ACC112 (cell line): ENCODE data around the gene C6orf89.
A peak's percentile ranks its signal among the peaks of the same experiment; 100 is the strongest.

Experiments
- H2AFZ ChIP-seq: fragments of 200-600 bp; sonication (generic); one replicate; pipeline ENCODE4 v1.6.0; 2017; ENCODE audit warnings: antibody characterized with exemption, low read length; ENCODE audit not compliant: unreplicated experiment
- H3K27ac ChIP-seq: fragments of 200-600 bp; sonication (generic); 2 replicates; pipeline ENCODE4 v1.5.1; 2014; ENCODE audit warnings: low read depth, mild to moderate bottlenecking, antibody characterized with exemption, low read length, moderate library complexity
- H3K27me3 ChIP-seq: fragments of 200-600 bp; sonication (generic); 2 replicates; pipeline ENCODE4 v1.6.1; 2014; ENCODE audit warnings: mild to moderate bottlenecking, antibody characterized with exemption, low read length, moderate library complexity, mixed read lengths; ENCODE audit not compliant: insufficient read depth
- H3K36me3 ChIP-seq: fragments of 200-600 bp; sonication (generic); 2 replicates; pipeline ENCODE4 v1.6.1; 2016; ENCODE audit warnings: mild to moderate bottlenecking, antibody characterized with exemption, low read length, moderate library complexity, mixed read lengths; ENCODE audit not compliant: insufficient read depth
- H3K4me1 ChIP-seq: fragments of 200-600 bp; sonication (generic); one replicate; pipeline ENCODE4 v1.6.1; 2016; ENCODE audit warnings: low read length, mixed read lengths; ENCODE audit not compliant: insufficient read depth, unreplicated experiment, control insufficient read depth
- H3K4me3 ChIP-seq: fragments of 200-600 bp; sonication (generic); 2 replicates; pipeline ENCODE4 v1.5.1; 2014; ENCODE audit warnings: mild to moderate bottlenecking, low read depth, low read length
- H3K79me2 ChIP-seq: fragments of 200-600 bp; sonication (generic); one replicate; pipeline ENCODE4 v1.6.0; 2016; ENCODE audit warnings: low read length; ENCODE audit not compliant: control insufficient read depth, unreplicated experiment, insufficient read depth

Gene C6orf89

GRCh38 chr6:36885461-36886401 lies at the start of gene C6orf89:
Gene C6orf89 (plus strand): TSS chr6:36885952. CDS start chr6:36899445, 13,493 bp downstream.
- Histone ChIP-seq H2AFZ (peak within 1 kb of the TSS; percentile 93), H3K4me1 (peaks cover 10% of the 10 kb centered on the region), H3K27ac (peak within 1 kb of the TSS; percentile 55), H3K79me2 (peaks cover 35% of the 10 kb centered on the region), H3K4me3 (peak within 1 kb of the TSS; percentile 94), H3K36me3 (no peaks in the 10 kb centered on the region), H3K27me3 (no peaks in the 10 kb centered on the region)

GRCh38 chr6:36836111-36837021 lies 49.4 kb upstream of the C6orf89 start:
- Histone ChIP-seq H3K27me3 (peaks cover 18% of the 10 kb centered on the region), H3K4me1 (peaks cover 15% of the 10 kb centered on the region)

GRCh38 chr6:36837022-36837339 lies 48.8 kb upstream of the C6orf89 start:
- no peak overlapping the region for H3K27ac ChIP-seq
- H3K4me3 ChIP-seq = no peak overlapping the region
- H3K4me1 ChIP-seq = peaks cover 15% of the 10 kb centered on the region
- peaks cover 18% of the 10 kb centered on the region for H3K27me3 ChIP-seq
- H3K79me2 ChIP-seq = no peaks in the 10 kb centered on the region
- H2AFZ ChIP-seq = no peak overlapping the region
- no peaks in the 10 kb centered on the region for H3K36me3 ChIP-seq

More at GRCh38 chr6:36836111-36837021, 49.4 kb upstream of the C6orf89 start:
- Histone ChIP-seq H2AFZ (no peak overlapping the region), H3K79me2 (no peaks in the 10 kb centered on the region), H3K4me3 (no peak overlapping the region), H3K36me3 (no peaks in the 10 kb centered on the region), H3K27ac (no peak overlapping the region)

GRCh38 chr6:36837686-36838085 lies 48.1 kb upstream of the C6orf89 start:
- Histone ChIP-seq H3K79me2 (no peaks in the 10 kb centered on the region), H3K4me1 (peaks cover 15% of the 10 kb centered on the region), H3K36me3 (no peaks in the 10 kb centered on the region), H3K27me3 (peaks cover 18% of the 10 kb centered on the region), H3K4me3 (no peak overlapping the region), H3K27ac (no peak overlapping the region), H2AFZ (no peak overlapping the region)

GRCh38 chr6:36838896-36839748 lies 46.6 kb upstream of the C6orf89 start, which contains the start of gene CPNE5:
Gene CPNE5 (minus strand): TSS chr6:36839444. CDS start chr6:36839377, 67 bp downstream.
- Histone ChIP-seq H3K27ac (no peak within 1 kb of the TSS), H3K4me3 (peak within 1 kb of the TSS; percentile 74), H2AFZ (peak within 1 kb of the TSS; percentile 45), H3K4me1 (peaks cover 15% of the 10 kb centered on the region), H3K36me3 (no peaks in the 10 kb centered on the region), H3K79me2 (no peaks in the 10 kb centered on the region), H3K27me3 (peaks cover 18% of the 10 kb centered on the region)

- Histone ChIP-seq H3K27ac (no peak overlapping the region), H2AFZ (peak overlapping the region; percentile 45), H3K4me3 (peak overlapping the region; percentile 74), H3K27me3 (peaks cover 18% of the 10 kb centered on the region), H3K79me2 (no peaks in the 10 kb centered on the region), H3K36me3 (no peaks in the 10 kb centered on the region), H3K4me1 (peaks cover 15% of the 10 kb centered on the region)
These were observed 45.9 kb upstream of the C6orf89 start for GRCh38 chr6:36839749-36840431.

- H3K79me2 ChIP-seq = no peaks in the 10 kb centered on the region
- peaks cover 15% of the 10 kb centered on the region for H3K4me1 ChIP-seq
- peak overlapping the region; percentile 45 for H2AFZ ChIP-seq
- no peaks in the 10 kb centered on the region for H3K36me3 ChIP-seq
- H3K27me3 ChIP-seq = peaks cover 18% of the 10 kb centered on the region
- H3K27ac ChIP-seq = no peak overlapping the region
- peak overlapping the region; percentile 74 for H3K4me3 ChIP-seq
These were observed 45.0 kb upstream of the C6orf89 start for GRCh38 chr6:36840432-36841403.

- peaks cover 15% of the 10 kb centered on the region for H3K4me1 ChIP-seq
- no peak overlapping the region for H3K4me3 ChIP-seq
- H3K27me3 ChIP-seq = peaks cover 18% of the 10 kb centered on the region
- no peaks in the 10 kb centered on the region for H3K79me2 ChIP-seq
- no peaks in the 10 kb centered on the region for H3K36me3 ChIP-seq
- no peak overlapping the region for H3K27ac ChIP-seq
- no peak overlapping the region for H2AFZ ChIP-seq
These were observed 44.0 kb upstream of the C6orf89 start for GRCh38 chr6:36841756-36842155.

- Histone ChIP-seq H3K79me2 (no peaks in the 10 kb centered on the region), H3K27me3 (peaks cover 14% of the 10 kb centered on the region), H3K4me3 (no peak overlapping the region), H2AFZ (no peak overlapping the region), H3K4me1 (peaks cover 15% of the 10 kb centered on the region), H3K36me3 (no peaks in the 10 kb centered on the region), H3K27ac (no peak overlapping the region)
These were observed 42.6 kb upstream of the C6orf89 start for GRCh38 chr6:36843170-36843569.
